Body of pancreas (tissue), 4 donors: ENCODE data around the gene REXO1.

Experiments used
- CTCF ChIP-seq, 7 experiments: fragments of 450-650 bp in 4 of 7; fragments of 200-600 bp in 3 of 7; sonication (generic) in 3 of 7; IDR thresholded peaks; one replicate each; pipeline ENCODE4 v1.5.1; 2016 to 2019; ENCODE audit warnings: antibody characterized with exemption in 7 of 7
- POLR2A ChIP-seq, 3 donors: fragments of 450-650 bp; IDR thresholded peaks; one replicate each; pipeline ENCODE4 v1.6.1; 2016; ENCODE audit warnings: antibody characterized with exemption in 3 of 3, mild to moderate bottlenecking in 2 of 3

GRCh38 chr19:1768918-1769644 is 79.2 kb downstream of the REXO1 start:
- TF ChIP-seq CTCF (IDR thresholded peaks at IDR 0.05) = no peak
- TF ChIP-seq POLR2A (IDR thresholded peaks at IDR 0.05) = no peak
